Endothelial cell (in vitro differentiated cells): ENCODE results near the gene RAB1B. TPM values are rescaled to one million over a fixed set of nuclear protein-coding genes. Genes with fewer than 3 reads are reported as not detected.

Experiments
- DNase-seq: peaks from one replicate; pipeline ENCODE4 v3.0.0; 2021; ENCODE audit warnings: low spot score
- H3K27ac Mint-ChIP-seq: one replicate; pipeline ENCODE4 v1.8.0; 2021; ENCODE audit warnings: mixed read lengths, inconsistent platforms; ENCODE audit not compliant: unreplicated experiment
- H3K27me3 Mint-ChIP-seq: one replicate; pipeline ENCODE4 v1.8.0; 2021; ENCODE audit warnings: mild to moderate bottlenecking, moderate library complexity, mixed read lengths, inconsistent platforms; ENCODE audit not compliant: unreplicated experiment
- H3K36me3 Mint-ChIP-seq: one replicate; pipeline ENCODE4 v1.8.0; 2021; ENCODE audit warnings: mild to moderate bottlenecking, low read depth, mixed read lengths, inconsistent platforms; ENCODE audit not compliant: unreplicated experiment
- H3K4me1 Mint-ChIP-seq: one replicate; pipeline ENCODE4 v1.8.0; 2021; ENCODE audit warnings: mild to moderate bottlenecking, mixed read lengths, inconsistent platforms; ENCODE audit not compliant: unreplicated experiment
- H3K4me3 Mint-ChIP-seq: one replicate; pipeline ENCODE4 v1.8.0; 2021; ENCODE audit warnings: mild to moderate bottlenecking, mixed read lengths, inconsistent platforms; ENCODE audit not compliant: unreplicated experiment
- H3K9me3 Mint-ChIP-seq: one replicate; pipeline ENCODE4 v1.8.0; 2021; ENCODE audit warnings: mixed read lengths, inconsistent platforms; ENCODE audit not compliant: unreplicated experiment
- total RNA-seq: library from RNA; stranded (reverse); fragmentation: NEBNext Ultra II Directional; extraction: Animal tissue kit (Norgen Biotek cat#: 25700); gene quantifications from one replicate; pipeline ENCODE4 v1.2.1, GENCODE V29; 2021; ENCODE audit not compliant: unreplicated experiment
- TF ChIP-seq, protein P1 (sequence below): fragments of 200-600 bp; sonication (generic); IDR thresholded peaks from one replicate; pipeline ENCODE4 v1.5.0; 2021; ENCODE audit warnings: antibody characterized with exemption; ENCODE audit not compliant: unreplicated experiment

The RAB1B gene
- total RNA-seq, 1 donor from 2014 or later = 189 TPM

DNA sequence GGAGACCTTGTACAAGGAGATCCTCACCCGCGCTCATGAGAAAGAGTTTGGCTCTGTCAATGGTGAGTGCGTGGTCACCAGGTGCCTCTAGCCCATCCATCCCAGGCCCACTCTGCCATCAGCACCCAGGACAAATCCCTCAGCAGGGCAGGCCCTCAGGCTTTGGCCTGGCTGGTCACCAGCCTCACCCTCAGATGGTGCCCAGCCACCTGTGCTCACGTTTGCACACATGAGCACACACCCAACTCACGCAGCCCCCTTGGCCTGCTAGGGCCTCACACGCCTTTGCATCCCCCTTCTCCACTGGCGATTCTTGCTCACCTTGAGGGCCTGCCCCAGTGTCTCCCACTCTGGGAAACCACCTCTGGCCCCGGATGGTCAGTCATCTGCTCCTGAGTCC lies 4.1 kb upstream of the RAB1B start:
- DNase-seq = no peak
- TF ChIP-seq, protein P1, sequence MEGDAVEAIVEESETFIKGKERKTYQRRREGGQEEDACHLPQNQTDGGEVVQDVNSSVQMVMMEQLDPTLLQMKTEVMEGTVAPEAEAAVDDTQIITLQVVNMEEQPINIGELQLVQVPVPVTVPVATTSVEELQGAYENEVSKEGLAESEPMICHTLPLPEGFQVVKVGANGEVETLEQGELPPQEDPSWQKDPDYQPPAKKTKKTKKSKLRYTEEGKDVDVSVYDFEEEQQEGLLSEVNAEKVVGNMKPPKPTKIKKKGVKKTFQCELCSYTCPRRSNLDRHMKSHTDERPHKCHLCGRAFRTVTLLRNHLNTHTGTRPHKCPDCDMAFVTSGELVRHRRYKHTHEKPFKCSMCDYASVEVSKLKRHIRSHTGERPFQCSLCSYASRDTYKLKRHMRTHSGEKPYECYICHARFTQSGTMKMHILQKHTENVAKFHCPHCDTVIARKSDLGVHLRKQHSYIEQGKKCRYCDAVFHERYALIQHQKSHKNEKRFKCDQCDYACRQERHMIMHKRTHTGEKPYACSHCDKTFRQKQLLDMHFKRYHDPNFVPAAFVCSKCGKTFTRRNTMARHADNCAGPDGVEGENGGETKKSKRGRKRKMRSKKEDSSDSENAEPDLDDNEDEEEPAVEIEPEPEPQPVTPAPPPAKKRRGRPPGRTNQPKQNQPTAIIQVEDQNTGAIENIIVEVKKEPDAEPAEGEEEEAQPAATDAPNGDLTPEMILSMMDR = no peak
- peak overlapping the region; percentile 7 for H3K4me3 Mint-ChIP-seq
- H3K36me3 Mint-ChIP-seq = peaks cover 19% of the 10 kb centered on the region
- H3K9me3 Mint-ChIP-seq = no peaks in the 10 kb centered on the region
- H3K4me1 Mint-ChIP-seq = peaks cover 11% of the 10 kb centered on the region
- H3K27me3 Mint-ChIP-seq = peaks cover 18% of the 10 kb centered on the region
- no peak overlapping the region for H3K27ac Mint-ChIP-seq

DNA sequence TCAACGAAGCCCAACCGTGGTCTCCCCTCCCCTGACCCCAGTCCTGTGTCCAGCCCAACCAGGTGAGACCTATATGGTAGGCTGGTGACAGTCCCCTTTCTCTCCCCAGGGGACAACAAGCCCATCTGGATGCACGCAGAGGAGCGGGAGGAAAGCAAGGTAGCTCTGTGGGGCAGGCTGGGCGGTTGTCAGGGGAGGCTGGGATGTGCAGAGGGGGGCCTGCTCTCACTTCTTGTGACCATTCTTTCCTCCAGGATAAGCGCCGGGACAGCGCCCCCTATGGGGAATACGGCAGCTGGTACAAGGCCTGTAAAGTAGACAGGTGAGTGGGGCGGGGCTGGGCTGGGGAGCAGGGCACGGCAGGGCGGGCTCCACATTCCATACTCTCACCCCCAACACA lies 3.5 kb upstream of the RAB1B start:
- H3K27ac Mint-ChIP-seq = no peak overlapping the region
- H3K4me3 Mint-ChIP-seq = peak overlapping the region; percentile 7

DNA sequence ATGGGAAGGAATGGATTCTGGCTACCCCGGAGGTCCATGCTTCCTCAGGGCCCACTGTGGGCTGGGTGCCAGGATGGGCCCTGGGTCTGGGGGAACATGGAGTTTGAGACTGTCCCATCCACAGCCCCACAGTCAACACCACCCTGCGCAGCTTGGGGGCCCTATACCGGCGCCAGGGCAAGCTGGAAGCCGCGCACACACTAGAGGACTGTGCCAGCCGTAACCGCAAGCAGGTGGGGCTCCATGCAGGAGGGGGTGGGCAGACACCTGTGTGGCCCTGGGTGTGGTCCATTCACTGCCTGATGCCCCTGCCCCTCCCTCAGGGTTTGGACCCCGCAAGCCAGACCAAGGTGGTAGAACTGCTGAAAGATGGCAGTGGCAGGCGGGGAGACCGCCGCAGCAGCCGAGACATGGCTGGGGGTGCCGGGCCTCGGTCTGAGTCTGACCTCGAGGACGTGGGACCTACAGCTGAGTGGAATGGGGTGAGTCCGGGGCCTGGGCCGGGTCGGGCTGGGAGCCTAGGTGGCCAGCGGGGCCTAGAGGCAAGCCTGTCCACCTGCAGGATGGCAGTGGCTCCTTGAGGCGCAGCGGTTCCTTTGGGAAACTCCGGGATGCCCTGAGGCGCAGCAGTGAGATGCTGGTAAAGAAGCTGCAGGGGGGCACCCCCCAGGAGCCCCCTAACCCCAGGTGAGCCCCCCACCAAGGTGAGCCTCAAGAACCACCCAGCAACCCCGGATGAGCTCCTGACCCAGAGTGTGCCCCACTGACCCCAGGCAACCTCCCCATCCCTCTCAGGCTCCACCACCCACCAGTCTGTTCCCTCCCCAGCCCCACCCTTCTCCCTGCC lies 2.7 kb upstream of the RAB1B start:
- peaks cover 20% of the 10 kb centered on the region for H3K27me3 Mint-ChIP-seq
- no peaks in the 10 kb centered on the region for H3K9me3 Mint-ChIP-seq
- peaks cover 14% of the 10 kb centered on the region for H3K36me3 Mint-ChIP-seq
- H3K27ac Mint-ChIP-seq = no peak overlapping the region
- H3K4me3 Mint-ChIP-seq = peak overlapping the region; percentile 37
- TF ChIP-seq, protein P1 = no peak
- peaks cover 12% of the 10 kb centered on the region for H3K4me1 Mint-ChIP-seq
- DNase-seq = no peak

More for the DNA sequence above, 3.5 kb upstream of the RAB1B start:
- Mint-ChIP-seq H3K27me3 (peaks cover 17% of the 10 kb centered on the region), H3K9me3 (no peaks in the 10 kb centered on the region), H3K36me3 (peaks cover 16% of the 10 kb centered on the region), H3K4me1 (peaks cover 10% of the 10 kb centered on the region)
- DNase-seq = no peak
- TF ChIP-seq, protein P1 = peak; percentile 65

DNA sequence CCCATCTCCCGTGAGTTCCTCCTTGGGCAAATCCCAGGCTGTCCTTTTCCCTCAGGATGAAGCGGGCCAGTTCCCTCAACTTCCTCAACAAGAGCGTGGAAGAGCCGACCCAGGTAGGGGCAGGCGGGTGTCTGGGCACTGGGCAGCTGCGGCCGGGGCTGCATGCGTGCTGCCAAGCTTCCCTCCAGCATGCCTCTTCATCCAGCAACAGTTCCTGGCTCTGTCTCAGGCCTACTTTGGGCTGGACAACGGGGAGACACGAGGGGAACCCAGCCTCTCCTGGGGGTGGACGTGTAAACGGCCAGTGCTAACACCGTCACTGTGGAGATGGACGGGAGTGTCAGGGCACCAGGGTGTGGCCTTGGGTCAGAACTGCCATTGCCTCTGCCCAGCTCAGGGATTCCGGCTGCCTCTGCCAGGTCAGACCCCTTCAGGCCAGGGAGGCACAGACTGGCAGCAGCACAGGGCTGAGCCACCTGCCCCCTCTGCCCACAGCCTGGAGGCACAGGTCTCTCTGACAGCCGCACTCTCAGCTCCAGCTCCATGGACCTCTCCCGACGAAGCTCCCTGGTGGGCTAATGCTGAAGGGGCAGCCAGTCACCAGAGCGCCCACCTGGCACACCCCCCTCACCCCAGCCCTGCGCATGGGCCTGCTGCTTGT lies 1.9 kb upstream of the RAB1B start:
- H3K27me3 Mint-ChIP-seq = peaks cover 22% of the 10 kb centered on the region
- peaks cover 15% of the 10 kb centered on the region for H3K36me3 Mint-ChIP-seq
- peaks cover 14% of the 10 kb centered on the region for H3K4me1 Mint-ChIP-seq
- TF ChIP-seq, protein P1 = no peak
- H3K9me3 Mint-ChIP-seq = no peaks in the 10 kb centered on the region
- no peak for DNase-seq
- H3K4me3 Mint-ChIP-seq = peak overlapping the region; percentile 69
- H3K27ac Mint-ChIP-seq = no peak overlapping the region

DNA sequence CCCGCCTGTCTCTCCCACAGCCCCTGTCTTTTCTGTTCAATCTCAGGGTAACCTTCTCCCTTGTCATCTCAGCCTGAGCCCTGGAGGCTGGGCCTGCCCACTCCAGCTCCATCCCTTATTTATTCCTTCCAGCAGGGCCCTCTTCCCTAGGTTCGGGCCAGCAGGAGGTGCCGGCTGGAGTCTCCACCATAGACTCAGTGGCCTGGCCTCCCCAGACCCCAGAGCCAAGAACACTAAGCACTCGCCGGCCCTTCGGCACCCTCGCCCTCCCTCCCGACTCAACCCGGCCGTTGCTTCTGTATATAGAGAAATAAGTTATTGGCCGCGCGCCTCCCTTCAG lies 1.4 kb upstream of the RAB1B start:
- Mint-ChIP-seq H3K27me3 (peaks cover 25% of the 10 kb centered on the region), H3K27ac (no peak overlapping the region), H3K9me3 (no peaks in the 10 kb centered on the region), H3K4me3 (peak overlapping the region; percentile 69), H3K36me3 (peaks cover 18% of the 10 kb centered on the region), H3K4me1 (peaks cover 14% of the 10 kb centered on the region)
- DNase-seq = no peak
- TF ChIP-seq, protein P1 = no peak
